CD4-positive, alpha-beta T cell treated with Interleukin-15 for 4 hours (primary cell): Measurements from ENCODE around the gene SLC26A4.

ENCODE experiments used
- DNase-seq: peaks from one replicate; pipeline ENCODE4 v3.0.0-alpha.2; 2020; ENCODE audit warnings: low spot score

The SLC26A4 gene

GRCh38 chr7:107754642-107755041, 94.0 kb downstream of the SLC26A4 start:
- DNase-seq: no peak

- no peak for DNase-seq
Measured at GRCh38 chr7:107758667-107759066, 98.0 kb downstream of the SLC26A4 start.

GRCh38 chr7:107767391-107767790, 106.8 kb downstream of the SLC26A4 start:
- DNase-seq: no peak
